ENCODE results near the gene MIF.
"Not testable (repeated sequence)": the region's sequence is repeated elsewhere in the genome, so short reads cannot be mapped to it uniquely, and the experiment has no call there.

Gene MIF

GRCh38 chr22:23849009-23850006, 44.9 kb upstream of the MIF start:
- TF ChIP-seq CTCF (IDR thresholded peaks at IDR 0.05; ENCODE audit: insufficient read depth, low read depth, low read length, missing control alignments): peak; percentile 96
- DNase-seq (ENCODE audit: low read depth): peak; percentile 84
- peak overlapping the region; percentile 43 for H3K4me3 ChIP-seq (ENCODE audit: low read depth, low read length)

- TF ChIP-seq CTCF (IDR thresholded peaks at IDR 0.05; ENCODE audit: insufficient read depth, low read depth, low read length, missing control alignments): no peak
- peak; percentile 80 for DNase-seq (ENCODE audit: low read depth)
- no peak overlapping the region for H3K4me3 ChIP-seq (ENCODE audit: low read depth, low read length)
Observed at GRCh38 chr22:23850136-23850611, 44.0 kb upstream of the MIF start.

- DNase-seq (ENCODE audit: low read depth): peak; percentile 63
Observed at GRCh38 chr22:23856721-23857605, 37.2 kb upstream of the MIF start.

GRCh38 chr22:23857606-23858483, 36.3 kb upstream of the MIF start, which contains the start of gene SLC2A11:
Gene SLC2A11, plus strand, starts transcription at chr22:23857875. Its CDS starts 125 bp downstream, at chr22:23858000.
- no peak for TF ChIP-seq CTCF (IDR thresholded peaks at IDR 0.05; ENCODE audit: insufficient read depth, low read depth, low read length, missing control alignments)
- peak; percentile 99 for DNase-seq (ENCODE audit: low read depth)
- peak within 1 kb of the TSS; percentile 65 for H3K4me3 ChIP-seq (ENCODE audit: low read depth, low read length)

More at GRCh38 chr22:23856721-23857605, 37.2 kb upstream of the MIF start:
- TF ChIP-seq CTCF (IDR thresholded peaks at IDR 0.05; ENCODE audit: insufficient read depth, low read depth, low read length, missing control alignments): no peak
- H3K4me3 ChIP-seq (ENCODE audit: low read depth, low read length): peak overlapping the region; percentile 62

- no peak for DNase-seq (ENCODE audit: low read depth)
- no peak for TF ChIP-seq CTCF (IDR thresholded peaks at IDR 0.05; ENCODE audit: insufficient read depth, low read depth, low read length, missing control alignments)
Observed at GRCh38 chr22:23858484-23858815, 35.7 kb upstream of the MIF start.

GRCh38 chr22:23859201-23859600, 35.0 kb upstream of the MIF start:
- DNase-seq (ENCODE audit: low read depth): no peak
- H3K4me3 ChIP-seq (ENCODE audit: low read depth, low read length): no peak overlapping the region
- no peak for TF ChIP-seq CTCF (IDR thresholded peaks at IDR 0.05; ENCODE audit: insufficient read depth, low read depth, low read length, missing control alignments)

More at GRCh38 chr22:23858484-23858815, 35.7 kb upstream of the MIF start:
- H3K4me3 ChIP-seq (ENCODE audit: low read depth, low read length): peak overlapping the region; percentile 65

GRCh38 chr22:23860187-23860586, 34.0 kb upstream of the MIF start:
- not testable (repeated sequence) for H3K4me3 ChIP-seq (ENCODE audit: low read depth, low read length); DNase-seq (ENCODE audit: low read depth)
